Brain microvascular endothelial cell (primary cell): ENCODE results near the gene CLPTM1L.

Source experiments
- DNase-seq: peaks from one replicate; pipeline ENCODE4 v3.0.0-alpha.2; 2020
- H3K27ac ChIP-seq: fragments of 250-450 bp; sonication (Bioruptor Pico); 2 replicates; pipeline ENCODE4 v1.5.1; 2020; ENCODE audit warnings: mild to moderate bottlenecking, moderate library complexity
- H3K27me3 ChIP-seq: fragments of 250-450 bp; sonication (Bioruptor Pico); replicated peaks from 2 replicates; pipeline ENCODE4 v1.5.1; 2020; ENCODE audit warnings: mild to moderate bottlenecking
- H3K36me3 ChIP-seq: fragments of 250-450 bp; sonication (Bioruptor Pico); replicated peaks from 2 replicates; pipeline ENCODE4 v1.5.1; 2020; ENCODE audit warnings: mild to moderate bottlenecking
- H3K4me3 ChIP-seq: 2 replicates; pipeline ENCODE4 v1.5.1; 2011; ENCODE audit warnings: low read depth, mild to moderate bottlenecking, control low read depth, low read length, moderate library complexity
- CTCF ChIP-seq: IDR thresholded peaks from 2 replicates; pipeline ENCODE4 v1.5.1; 2011; ENCODE audit warnings: low read depth, mild to moderate bottlenecking, moderate library complexity, low read length, control low read depth, inconsistent platforms; ENCODE audit errors: missing control alignments
- in situ Hi-C: cut with HindIII; loops from 2 replicates; pipeline ENCODE4 v1.10.0; 2017; ENCODE audit warnings: low sequenced_read_pairs, low pct_ligation_motif_present

Gene CLPTM1L

GRCh38 chr5:1322955-1323802, 21.7 kb downstream of the CLPTM1L start:
- Histone ChIP-seq H3K4me3 (no peak overlapping the region), H3K27me3 (no peaks in the 10 kb centered on the region), H3K27ac (no peak overlapping the region), H3K36me3 (peaks cover 62% of the 10 kb centered on the region)
- TF ChIP-seq CTCF = no peak
- DNase-seq = no peak
- in situ Hi-C loops = loop anchor here (25.0 kb wide), 1 partner anchor 111 kb away; the partner anchor contains the start of gene SLC6A19

GRCh38 chr5:1322036-1322900, 22.6 kb downstream of the CLPTM1L start:
- Histone ChIP-seq H3K27me3 (no peaks in the 10 kb centered on the region), H3K36me3 (peaks cover 67% of the 10 kb centered on the region), H3K4me3 (no peak overlapping the region), H3K27ac (no peak overlapping the region)
- TF ChIP-seq CTCF = no peak
- in situ Hi-C loops = loop anchor here (25.0 kb wide), 1 partner anchor 110 kb away; the partner anchor contains the start of gene SLC6A19
- no peak for DNase-seq

- in situ Hi-C loops = loop anchor here (25.0 kb wide), 1 partner anchor 109 kb away; the partner anchor contains the start of gene SLC6A19
- no peak overlapping the region for H3K27ac ChIP-seq
- no peak for DNase-seq
- no peak for TF ChIP-seq CTCF
- H3K4me3 ChIP-seq = no peak overlapping the region
- peaks cover 68% of the 10 kb centered on the region for H3K36me3 ChIP-seq
- no peaks in the 10 kb centered on the region for H3K27me3 ChIP-seq
These were observed 23.3 kb downstream of the CLPTM1L start for GRCh38 chr5:1321576-1321975.

GRCh38 chr5:1320436-1321344, 24.2 kb downstream of the CLPTM1L start:
- Histone ChIP-seq H3K27me3 (no peaks in the 10 kb centered on the region), H3K27ac (no peak overlapping the region), H3K36me3 (peaks cover 68% of the 10 kb centered on the region), H3K4me3 (no peak overlapping the region)
- in situ Hi-C loops = loop anchor here (25.0 kb wide), 1 partner anchor 108 kb away; the partner anchor contains the start of gene SLC6A19
- no peak for TF ChIP-seq CTCF
- no peak for DNase-seq
